Esophagus mucosa (tissue), 1 donor: ENCODE results near the gene NRIP2. TPM values are rescaled to one million over a fixed set of nuclear protein-coding genes. Genes with fewer than 3 reads are reported as not detected.
A peak's percentile ranks its signal among the peaks of the same experiment; 100 is the strongest.
"Not testable (repeated sequence)": the region's sequence is repeated elsewhere in the genome, so short reads cannot be mapped to it uniquely, and the experiment has no call there.

Experiments
- ATAC-seq: fragments of 200-7000 bp; cut with Tn5 transposase; one replicate; pipeline ENCODE4 v1.9.1; 2020
- total RNA-seq: library from RNA; stranded (reverse); gene quantifications from one replicate; pipeline ENCODE4 v1.2.4, GENCODE V29; 2023
- donor health status: DM: yes; HTN: yes; CAD: no.

NRIP2 gene
- 0.08 TPM for total RNA-seq

DNA sequence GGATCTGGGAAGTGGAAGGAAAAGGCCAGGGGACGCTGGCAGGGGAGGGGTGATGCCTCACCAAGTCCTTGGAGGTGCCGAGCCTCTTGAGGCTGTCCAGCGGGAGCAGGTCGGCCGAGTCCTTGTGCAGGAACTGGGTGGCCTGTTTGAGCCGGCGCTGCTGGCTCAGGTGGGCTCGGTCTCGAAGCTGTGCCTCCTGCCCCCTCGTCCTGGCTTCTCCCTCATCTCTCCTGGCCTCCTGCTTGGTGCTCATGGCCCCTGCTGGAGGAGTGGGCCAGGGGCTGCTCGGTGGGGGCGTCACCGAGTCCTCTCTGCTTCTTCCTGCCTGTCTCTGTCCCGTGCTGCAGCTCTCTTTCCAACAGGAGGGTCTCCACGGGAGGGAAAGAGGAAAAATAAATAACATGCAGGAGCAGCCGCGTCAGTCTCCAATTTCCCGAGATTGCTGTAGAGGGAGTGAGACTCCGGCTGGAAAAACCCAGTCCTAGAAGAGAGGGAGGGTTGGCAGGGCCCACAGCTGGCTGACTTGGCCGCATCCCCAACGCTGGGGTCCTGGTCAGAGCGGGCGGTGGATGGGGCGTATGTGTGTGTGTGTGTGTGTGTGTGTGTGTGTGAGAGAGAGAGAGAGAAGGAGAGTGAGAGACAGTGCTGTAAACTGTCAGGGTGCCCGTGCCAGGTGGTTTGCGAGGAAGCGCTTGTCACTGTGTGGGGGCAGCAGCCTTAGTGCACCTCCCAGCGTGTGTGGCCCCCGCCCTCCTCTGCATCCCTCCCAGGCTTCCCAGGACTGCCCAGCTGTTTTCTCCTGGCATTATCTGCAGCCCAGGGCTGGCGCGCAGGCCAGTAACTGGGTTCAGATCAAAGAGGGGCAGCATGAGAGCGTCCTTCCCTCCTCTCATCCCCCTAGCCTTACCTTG, at the start of gene NRIP2:
NRIP2 (minus strand) TSS at position 455 of the 911 bp plus-strand sequence; CDS start at position 403, 52 bp downstream.
- ATAC-seq: peak; percentile 7

DNA sequence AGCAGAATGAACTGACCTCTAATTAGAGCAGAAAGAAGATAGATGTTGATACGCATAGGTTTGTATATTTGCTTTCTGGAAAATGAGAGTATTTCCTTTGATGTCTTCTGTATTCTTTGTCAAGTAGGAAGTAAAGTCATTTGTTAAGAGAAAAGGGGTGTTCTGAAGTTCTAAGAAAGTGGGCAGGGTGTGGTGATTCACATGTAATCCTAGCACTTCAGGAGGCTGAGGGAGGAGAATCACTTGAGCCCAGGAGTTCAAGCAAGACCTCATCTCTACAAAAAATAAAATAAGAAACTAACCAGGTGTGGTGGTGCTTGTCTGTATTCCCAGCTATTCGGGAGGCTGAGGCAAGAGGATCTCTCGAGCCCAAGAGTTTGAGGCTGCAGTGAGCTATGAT, 45.0 kb upstream of the NRIP2 start:
- ATAC-seq: no peak

GRCh38 chr12:2877953-2878732, 43.3 kb upstream of the NRIP2 start:
- peak; percentile 54 for ATAC-seq

- peak; percentile 87 for ATAC-seq
Measured at GRCh38 chr12:2877047-2877952, 42.5 kb upstream of the NRIP2 start, which contains the start of the genes FOXM1 and RHNO1. FOXM1 (minus strand) TSS chr12:2877174; CDS start chr12:2874478, 2,696 bp downstream. RHNO1 (plus strand) TSS chr12:2877223; CDS start chr12:2885367, 8,144 bp downstream.

- peak; percentile 59 for ATAC-seq
Measured at GRCh38 chr12:2876431-2877046, 41.7 kb upstream of the NRIP2 start.

DNA sequence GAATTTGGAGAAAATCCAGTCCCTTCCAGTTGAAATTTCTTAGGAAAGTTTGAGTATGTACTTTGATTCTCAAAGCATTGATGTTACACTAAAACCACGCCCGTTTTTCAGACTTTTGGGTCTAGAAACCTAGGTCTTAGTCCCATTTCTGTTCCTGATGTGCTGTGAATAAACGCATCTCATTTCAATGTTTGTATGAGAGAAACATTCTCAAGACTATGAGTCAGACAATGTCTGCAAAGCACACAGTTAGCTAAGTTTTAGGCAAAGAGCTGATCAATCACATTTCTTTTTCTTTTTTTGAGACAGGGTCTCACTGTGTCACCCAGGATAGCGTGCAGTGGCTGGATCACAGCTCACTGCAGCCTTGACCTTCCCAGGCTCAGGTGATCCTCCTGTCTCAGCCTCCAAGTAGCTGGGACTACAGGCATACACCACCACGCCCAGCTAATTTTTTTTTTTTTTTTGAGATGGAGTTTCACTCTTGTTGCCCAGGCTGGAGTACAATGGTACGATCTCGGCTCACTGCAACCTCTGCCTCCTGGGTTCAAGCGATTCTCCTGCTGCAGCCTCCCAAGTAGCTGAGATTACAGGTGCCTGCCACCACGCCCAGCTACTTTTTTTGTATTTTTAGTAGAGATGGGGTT, 34.3 kb upstream of the NRIP2 start:
- ATAC-seq: not testable (repeated sequence)

- ATAC-seq: no peak
Measured at GRCh38 chr12:2864198-2864597, 29.4 kb upstream of the NRIP2 start.

- ATAC-seq: not testable (repeated sequence)
Measured at GRCh38 chr12:2863402-2863801, 28.6 kb upstream of the NRIP2 start.

DNA sequence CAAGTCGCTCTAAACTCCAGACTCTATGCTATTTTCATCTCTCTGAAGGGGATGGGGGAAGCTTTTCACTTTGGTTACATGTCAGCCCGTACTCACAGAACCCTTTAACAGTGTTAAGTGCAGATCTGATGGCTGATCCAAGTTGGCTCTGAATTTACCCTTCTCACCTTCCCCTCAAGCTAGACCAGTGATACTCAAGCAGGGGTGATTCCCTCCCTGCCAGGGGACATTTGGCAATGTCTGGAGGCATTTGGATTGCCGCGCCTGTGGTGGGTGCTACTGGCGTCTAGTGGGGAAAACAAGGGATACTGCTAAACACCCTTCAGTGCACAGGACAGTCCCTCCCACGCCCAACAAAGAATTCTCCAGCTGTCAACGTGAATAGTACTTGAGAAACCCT, 28.0 kb upstream of the NRIP2 start:
- no peak for ATAC-seq

GRCh38 chr12:2860170-2860569, 25.3 kb upstream of the NRIP2 start:
- ATAC-seq: no peak

- ATAC-seq: no peak
Measured at GRCh38 chr12:2858944-2859421, 24.1 kb upstream of the NRIP2 start.

DNA sequence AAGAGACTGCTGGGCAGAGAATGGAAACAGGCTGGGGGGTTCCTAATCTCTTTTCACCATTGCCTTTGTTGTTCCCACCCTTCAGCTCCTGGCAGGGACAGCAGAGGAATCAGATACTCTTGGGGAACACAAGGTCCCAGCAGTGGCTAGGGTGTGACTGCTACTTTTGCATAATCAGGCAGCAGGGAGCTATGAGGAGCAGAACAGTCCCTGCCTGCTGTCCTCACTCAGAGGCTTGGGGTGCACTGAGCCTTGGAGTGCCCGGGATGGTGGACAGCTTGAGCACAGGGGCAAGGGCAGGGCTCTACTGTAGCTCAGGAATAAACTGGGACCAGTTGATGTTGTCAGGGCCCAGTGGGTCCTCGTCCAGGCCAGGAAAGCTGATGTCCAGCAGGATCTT, 23.5 kb upstream of the NRIP2 start:
- ATAC-seq: no peak

GRCh38 chr12:2857576-2857975, 22.7 kb upstream of the NRIP2 start:
- no peak for ATAC-seq

DNA sequence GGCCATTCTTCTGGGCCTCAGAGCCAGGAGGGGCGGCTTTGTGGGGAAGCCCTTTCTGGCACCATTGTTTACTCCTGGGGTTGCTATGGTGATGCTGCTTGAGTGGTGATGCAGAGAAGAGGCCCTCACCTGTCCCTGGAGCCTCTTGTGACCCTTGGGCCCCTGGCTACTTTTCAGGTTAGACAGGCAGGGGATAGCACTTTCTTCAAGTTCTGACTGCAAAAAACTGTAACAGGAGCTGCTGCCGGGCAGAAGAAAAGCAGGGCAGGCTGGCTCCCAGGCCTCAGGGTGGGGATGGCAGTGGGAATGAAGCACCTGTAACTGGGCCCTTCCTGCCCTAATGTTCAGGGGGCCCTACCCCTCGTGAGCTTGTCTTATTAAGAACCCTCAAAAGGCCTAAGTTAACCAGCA, 22.2 kb upstream of the NRIP2 start, which contains the start of gene TEX52:
TEX52 (minus strand) TSS at position 19 of the 411 bp plus-strand sequence; CDS start at position 6, 13 bp downstream.
- ATAC-seq: no peak

DNA sequence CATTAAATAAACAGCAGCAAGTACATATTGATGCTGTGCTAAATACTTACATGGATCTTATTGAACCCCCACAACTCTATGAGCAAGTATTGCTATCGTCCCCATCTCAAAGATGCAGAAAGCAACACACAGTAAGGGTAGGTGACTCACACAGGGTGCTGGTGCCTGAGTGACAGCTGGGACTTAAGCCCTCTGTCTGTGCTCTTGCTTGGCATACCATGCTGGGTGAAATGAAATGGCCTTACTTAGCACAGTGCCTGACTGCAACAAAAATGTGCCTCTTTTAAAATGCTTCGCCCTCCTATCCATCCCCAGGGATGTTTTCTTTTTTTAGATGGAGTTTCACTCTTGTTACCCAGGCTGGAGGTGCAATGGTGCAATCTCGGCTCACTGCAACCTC, 21.2 kb upstream of the NRIP2 start:
- ATAC-seq: peak; percentile 24

DNA sequence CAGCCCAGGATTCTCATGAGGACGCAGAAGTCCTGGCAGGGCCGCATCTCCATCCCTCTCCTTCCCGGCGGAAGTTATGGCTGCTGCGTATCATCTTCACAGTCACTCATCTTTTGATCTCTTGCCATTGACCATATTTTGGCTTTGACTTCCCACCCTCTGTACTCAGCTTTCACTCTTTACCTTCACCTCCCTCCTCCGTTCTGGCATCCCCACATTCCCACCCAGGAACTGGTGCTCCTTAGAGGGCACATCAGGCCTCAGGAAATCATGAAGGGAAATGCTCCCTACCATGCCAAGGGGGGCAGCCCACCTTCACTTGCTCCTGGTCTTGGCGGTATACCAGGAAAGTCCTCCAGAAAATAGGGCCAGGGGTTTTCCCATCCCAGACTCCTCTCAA, 20.7 kb upstream of the NRIP2 start:
- ATAC-seq: no peak

- ATAC-seq: no peak
Measured at GRCh38 chr12:2854669-2855453, 20.0 kb upstream of the NRIP2 start.

DNA sequence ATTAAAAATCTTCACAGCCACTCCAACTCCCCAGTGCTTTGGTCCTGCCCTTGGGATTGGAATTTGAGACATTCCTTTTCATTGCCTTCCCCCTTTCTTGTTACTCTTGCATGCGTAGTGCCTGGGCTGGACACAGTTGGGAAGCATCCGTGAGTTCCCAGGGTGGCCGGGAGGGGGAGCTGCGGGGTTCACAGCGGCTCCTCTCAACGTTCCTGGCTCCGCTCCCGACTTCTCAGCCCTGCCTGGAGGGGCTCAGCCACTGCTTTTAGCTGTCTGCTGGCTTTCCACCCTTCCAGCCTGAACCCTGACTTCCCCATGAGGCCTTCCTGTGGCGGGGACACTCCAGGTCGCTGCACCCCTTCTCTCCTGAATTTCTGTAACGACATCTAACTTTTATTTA, 18.8 kb upstream of the NRIP2 start:
- peak; percentile 75 for ATAC-seq

DNA sequence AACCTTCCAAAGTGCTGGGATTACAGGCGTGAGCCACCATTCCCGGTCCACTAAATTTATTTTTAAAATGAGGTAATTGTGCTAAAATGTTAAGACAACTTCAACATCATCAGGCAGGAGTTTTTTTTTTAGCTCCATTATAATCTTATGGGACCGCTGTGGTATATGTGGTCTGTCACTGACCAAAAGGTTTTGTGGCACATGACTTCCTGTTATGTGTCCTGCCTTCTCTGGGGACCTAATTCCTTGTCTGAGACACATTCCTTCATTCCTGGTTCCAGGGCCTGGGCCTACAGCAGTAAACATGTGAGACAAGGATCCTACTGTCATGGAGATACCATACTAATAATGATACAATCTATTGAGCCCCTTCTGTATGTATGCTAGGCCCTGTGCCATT, 17.1 kb upstream of the NRIP2 start:
- no peak for ATAC-seq

GRCh38 chr12:2845280-2845679, 10.4 kb upstream of the NRIP2 start:
- ATAC-seq: no peak
